GM12872 (cell line): ENCODE measurements around the gene TMEM184A.

Experiments used
- CTCF ChIP-seq: IDR thresholded peaks from 3 replicates; pipeline ENCODE4 v1.5.1; 2011; ENCODE audit warnings: low read depth, mild to moderate bottlenecking, low read length, moderate library complexity; ENCODE audit not compliant: insufficient read depth

Gene TMEM184A

DNA sequence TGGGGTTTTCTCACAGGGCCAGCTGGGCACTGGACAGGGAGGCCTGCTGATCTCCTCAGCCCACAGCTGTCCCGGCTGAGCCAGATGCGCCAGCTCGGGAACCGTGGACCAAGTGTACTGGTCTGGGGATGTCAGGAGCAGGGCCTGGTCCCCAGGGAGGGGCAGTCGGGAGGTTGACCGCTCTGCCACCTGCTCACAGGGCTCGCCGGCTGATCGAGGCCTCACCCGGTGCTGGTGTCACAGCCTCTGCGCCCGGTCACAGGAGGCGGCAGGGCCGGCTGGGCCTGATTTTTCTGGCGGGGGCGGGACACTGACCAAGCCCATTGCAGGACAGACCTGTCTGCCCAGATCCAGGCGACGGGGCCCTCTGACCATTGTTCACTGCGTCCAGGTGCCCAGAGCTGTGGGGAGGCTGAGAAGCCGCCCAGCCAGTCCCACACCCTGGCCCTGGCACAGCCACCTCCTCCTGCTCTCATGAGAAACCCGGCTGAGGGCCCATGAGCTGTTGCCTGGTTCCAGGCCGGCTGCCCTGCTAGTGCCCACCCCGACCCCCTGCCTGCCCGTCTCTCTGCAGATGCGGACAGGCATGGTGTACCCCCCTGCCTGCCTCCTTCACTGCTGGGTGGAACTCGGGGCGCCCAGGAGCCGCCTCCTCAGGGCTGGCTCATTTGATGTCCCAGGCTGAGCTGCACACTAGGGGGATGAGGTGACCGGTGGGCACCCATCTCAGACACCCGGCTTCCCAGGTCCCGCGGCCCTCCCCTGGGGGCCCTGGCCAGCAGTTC lies 3.0 kb upstream of the TMEM184A start:
- no peak for TF ChIP-seq CTCF

- TF ChIP-seq CTCF = 0 out of 3 replicates have a peak, but pooled peaks have one; percentile 7
Observed at GRCh38 chr7:1558181-1558811, 2.3 kb upstream of the TMEM184A start.

DNA sequence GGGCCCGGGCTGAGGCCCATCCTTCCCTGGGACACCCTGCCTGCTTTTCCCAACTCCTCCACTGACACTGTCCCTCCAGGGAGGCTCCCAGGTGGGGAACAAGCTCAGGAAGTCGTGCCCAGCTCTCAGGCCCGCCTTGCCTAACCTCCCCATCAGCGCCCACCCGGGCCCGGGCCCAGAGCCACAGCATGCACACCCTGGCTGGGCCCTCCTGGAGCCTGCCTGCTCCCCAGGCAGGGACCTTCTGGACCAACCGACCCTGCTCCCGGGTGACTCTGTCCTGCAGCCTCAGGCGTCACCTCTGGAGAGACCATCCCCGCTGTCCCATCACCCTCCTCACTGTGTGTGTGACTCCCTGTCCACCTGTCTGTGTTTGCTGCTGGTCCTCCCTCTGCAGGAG lies 1.8 kb upstream of the TMEM184A start:
- TF ChIP-seq CTCF = no peak

DNA sequence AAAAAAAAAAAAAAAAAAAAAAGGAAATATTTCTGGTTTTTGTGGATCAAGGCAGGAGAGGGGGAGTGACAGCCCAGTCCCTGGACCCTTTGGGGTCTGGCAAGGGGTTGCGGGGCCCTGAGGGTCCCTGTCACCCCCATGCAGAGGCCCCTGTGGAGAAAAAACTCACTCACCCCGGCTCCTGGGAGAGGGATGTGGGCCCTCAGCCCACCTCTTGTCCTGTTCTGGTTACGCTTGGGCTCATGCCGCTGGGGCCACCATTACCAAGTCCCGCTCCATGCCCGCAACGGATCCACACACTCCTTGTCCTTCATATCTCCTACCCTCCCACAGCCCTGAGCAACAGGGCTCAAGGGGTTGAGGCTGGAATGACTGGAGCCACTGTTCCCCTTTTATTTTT lies 1.0 kb upstream of the TMEM184A start:
- no peak for TF ChIP-seq CTCF

DNA sequence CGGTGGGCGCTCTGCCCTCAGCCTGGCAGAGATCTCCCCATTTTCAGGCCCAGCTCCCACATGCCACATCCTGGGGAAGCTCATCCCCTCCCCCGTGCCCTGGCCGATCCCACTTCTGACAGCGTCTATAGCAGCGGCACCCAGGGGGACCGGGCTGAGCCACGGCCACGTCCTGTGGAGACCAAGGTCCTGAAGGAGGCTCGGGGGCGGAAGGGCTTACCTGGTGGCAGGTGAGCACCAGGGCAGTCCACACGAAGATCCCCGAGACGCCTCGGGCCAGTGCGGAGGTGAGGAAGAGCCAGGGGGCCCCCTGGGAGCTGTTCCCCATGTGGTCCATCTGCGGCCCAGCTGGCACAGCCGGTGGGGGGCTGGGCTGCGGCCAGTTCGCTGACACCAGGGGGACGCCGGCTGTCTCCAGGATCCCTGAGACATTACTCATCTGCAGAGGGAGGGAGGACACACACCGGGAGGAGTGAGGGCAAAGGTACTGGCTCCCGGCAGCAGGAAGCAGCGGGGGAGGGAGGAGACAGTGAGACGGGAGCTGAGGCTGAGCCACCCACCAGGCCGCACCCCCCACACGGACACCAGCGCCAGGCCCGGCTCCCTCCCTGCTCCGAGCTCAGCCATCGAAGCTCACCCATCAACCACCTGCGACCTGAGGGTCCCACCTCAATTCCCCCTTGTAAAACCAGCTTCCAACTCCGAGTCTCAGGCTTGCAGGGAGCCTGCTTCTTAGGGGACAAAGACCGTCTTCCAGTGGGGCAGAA lies 776 bp downstream of the TMEM184A start:
- no peak for TF ChIP-seq CTCF

DNA sequence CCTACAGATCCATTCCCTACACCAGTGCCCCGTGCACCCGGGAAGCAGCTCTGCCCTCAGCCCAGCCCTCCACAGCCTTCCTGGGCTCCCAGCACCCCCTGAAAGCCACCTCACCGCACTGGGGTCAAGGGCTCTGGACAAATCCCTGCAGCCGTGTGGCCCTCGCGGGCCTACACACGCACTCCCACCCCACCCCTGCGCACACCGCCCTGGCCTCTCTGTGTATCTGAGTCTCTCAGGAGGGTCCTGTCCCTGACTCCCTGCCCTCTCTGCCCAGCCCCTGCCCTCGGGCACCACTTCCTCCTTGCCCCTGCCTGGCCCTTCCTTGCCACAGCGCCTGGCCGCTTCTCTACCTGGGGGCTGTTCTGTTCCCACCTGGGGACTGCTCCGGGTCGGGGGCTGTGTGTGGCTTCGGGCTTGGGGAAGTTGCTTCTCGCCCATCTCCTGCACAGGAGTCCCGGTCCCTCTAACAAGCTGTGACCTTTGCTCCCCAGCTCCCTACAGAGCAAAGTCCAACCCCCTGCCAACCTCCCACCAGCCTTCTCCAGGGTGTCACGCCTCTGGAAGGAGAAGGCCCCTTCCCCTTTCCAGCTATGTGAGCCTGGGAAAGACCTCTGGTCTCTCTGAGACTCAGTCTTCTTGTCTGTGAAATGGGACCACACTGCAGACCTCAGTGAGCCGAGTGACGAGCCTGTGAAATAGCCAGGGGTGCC lies 1.5 kb downstream of the TMEM184A start:
- no peak for TF ChIP-seq CTCF
